Vagina (tissue), 2 donors: ENCODE measurements around the gene LITAFD. TPM values are rescaled to one million over a fixed set of nuclear protein-coding genes. Genes with fewer than 3 reads are reported as not detected.

ENCODE experiments used
- DNase-seq, 2 donors: peaks; one replicate each; pipeline ENCODE4 v3.0.0-alpha.2; 2017; ENCODE audit errors: extremely low spot score in 2 of 2
- H3K27ac ChIP-seq: fragments of 200-600 bp; sonication (generic); one replicate; pipeline ENCODE4 v1.5.1; 2019
- H3K27me3 ChIP-seq: fragments of 200-600 bp; sonication (generic); one replicate; pipeline ENCODE4 v1.5.1; 2019
- H3K36me3 ChIP-seq, 2 donors: fragments of 200-600 bp; sonication (generic); one replicate each; pipeline ENCODE4 v1.5.1; 2017 to 2019
- H3K4me1 ChIP-seq: fragments of 200-600 bp; sonication (generic); one replicate; pipeline ENCODE4 v1.5.1; 2019
- H3K4me3 ChIP-seq, 2 donors: fragments of 200-600 bp; sonication (generic); 1 replicate in 1 of 2; 2 replicates in 1 of 2; pipeline ENCODE4 v1.5.1; 2016 to 2019
- H3K9me3 ChIP-seq: fragments of 200-600 bp; sonication (generic); one replicate; pipeline ENCODE4 v1.5.1; 2019
- POLR2A ChIP-seq, 2 donors: fragments of 450-650 bp; IDR thresholded peaks; one replicate each; pipeline ENCODE4 v1.6.1; 2017; ENCODE audit warnings: antibody characterized with exemption in 2 of 2, mild to moderate bottlenecking in 2 of 2, moderate library complexity in 2 of 2
- POLR2AphosphoS5 ChIP-seq, 2 donors: sonication (generic); formaldehyde crosslinking; IDR thresholded peaks; one replicate each; pipeline ENCODE4 v1.9.0; 2017; ENCODE audit warnings: antibody characterized with exemption in 2 of 2, mild to moderate bottlenecking in 2 of 2, low read depth in 1 of 2; ENCODE audit not compliant: insufficient read depth in 1 of 2
- intact Hi-C: fragments of 100-400 bp; cut with DNase I; formaldehyde crosslinking; loops from one replicate; pipeline ENCODE4 v1.15.1; 2023
- total RNA-seq: library from RNA; depleted of rRNA; stranded (reverse); fragments of >200 nt; gene quantifications from one replicate; pipeline ENCODE4 v1.2.3, GENCODE V29; 2016
- TF ChIP-seq, protein P1 (sequence below), 3 experiments: fragments of 450-650 bp in 2 of 3; fragments of 200-600 bp in 1 of 3; sonication (generic) in 1 of 3; IDR thresholded peaks; one replicate each; pipeline ENCODE4 v1.5.1; 2017 to 2019; ENCODE audit warnings: antibody characterized with exemption in 3 of 3, mild to moderate bottlenecking in 2 of 3, moderate library complexity in 2 of 3

Gene LITAFD
- total RNA-seq, 1 donor from 2014 or later = not detected

DNA sequence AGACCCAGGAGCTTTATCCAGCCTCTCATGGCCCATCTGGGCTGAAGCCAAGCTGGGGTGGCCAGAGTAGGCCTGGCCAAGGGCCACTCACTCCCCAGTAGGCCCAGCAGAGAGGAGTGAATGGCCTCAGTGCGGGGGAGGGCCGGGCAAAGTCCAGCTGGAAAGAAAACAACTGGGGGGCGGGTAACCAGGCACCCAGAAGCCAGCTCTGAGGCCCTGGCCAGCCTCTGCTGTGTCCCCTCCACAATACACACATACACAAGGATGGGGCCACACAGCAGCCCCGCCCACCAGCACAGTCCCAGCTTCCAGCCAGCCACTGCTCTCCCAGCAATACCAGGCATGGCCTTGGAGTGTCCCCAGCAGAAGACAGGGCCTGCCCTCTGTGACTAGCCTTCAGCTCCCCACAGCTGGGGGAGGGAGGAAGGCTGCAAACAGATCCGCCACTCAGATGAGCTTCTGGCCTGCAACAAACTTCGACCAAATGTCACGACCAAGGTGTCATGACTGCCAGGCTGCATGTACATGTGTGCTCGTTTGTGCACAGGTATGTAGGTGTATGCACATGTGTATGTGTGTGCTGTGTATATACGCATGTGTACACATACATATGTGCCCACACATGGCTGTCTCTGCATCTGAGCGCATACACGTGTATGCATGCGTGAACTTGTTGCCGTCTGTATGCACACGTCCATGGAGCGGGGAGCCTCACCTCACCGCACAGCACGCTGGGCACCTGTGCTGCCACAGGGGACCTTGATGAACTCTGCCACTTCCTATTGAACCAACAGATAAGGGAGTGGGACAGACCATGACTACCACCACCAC lies 18.3 kb upstream of the LITAFD start:
- intact Hi-C loops = no loop called here
- Histone ChIP-seq H3K27me3 (no peaks in the 10 kb centered on the region), H3K4me3 (no peak overlapping the region), H3K36me3 (peaks cover 0 to 4% of the 10 kb centered on the region in 2 donors), H3K4me1 (peaks cover 90% of the 10 kb centered on the region), H3K9me3 (no peaks in the 10 kb centered on the region), H3K27ac (peak overlapping the region; percentile 86)
- no peak for DNase-seq
- no peak for TF ChIP-seq POLR2AphosphoS5 (IDR thresholded peaks at IDR 0.05; ENCODE audit: insufficient read depth in 1 of 2, low read depth in 1 of 2)
- TF ChIP-seq, protein P1, sequence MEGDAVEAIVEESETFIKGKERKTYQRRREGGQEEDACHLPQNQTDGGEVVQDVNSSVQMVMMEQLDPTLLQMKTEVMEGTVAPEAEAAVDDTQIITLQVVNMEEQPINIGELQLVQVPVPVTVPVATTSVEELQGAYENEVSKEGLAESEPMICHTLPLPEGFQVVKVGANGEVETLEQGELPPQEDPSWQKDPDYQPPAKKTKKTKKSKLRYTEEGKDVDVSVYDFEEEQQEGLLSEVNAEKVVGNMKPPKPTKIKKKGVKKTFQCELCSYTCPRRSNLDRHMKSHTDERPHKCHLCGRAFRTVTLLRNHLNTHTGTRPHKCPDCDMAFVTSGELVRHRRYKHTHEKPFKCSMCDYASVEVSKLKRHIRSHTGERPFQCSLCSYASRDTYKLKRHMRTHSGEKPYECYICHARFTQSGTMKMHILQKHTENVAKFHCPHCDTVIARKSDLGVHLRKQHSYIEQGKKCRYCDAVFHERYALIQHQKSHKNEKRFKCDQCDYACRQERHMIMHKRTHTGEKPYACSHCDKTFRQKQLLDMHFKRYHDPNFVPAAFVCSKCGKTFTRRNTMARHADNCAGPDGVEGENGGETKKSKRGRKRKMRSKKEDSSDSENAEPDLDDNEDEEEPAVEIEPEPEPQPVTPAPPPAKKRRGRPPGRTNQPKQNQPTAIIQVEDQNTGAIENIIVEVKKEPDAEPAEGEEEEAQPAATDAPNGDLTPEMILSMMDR (IDR thresholded peaks at IDR 0.05) = no peak
- no peak for TF ChIP-seq POLR2A (IDR thresholded peaks at IDR 0.05)

DNA sequence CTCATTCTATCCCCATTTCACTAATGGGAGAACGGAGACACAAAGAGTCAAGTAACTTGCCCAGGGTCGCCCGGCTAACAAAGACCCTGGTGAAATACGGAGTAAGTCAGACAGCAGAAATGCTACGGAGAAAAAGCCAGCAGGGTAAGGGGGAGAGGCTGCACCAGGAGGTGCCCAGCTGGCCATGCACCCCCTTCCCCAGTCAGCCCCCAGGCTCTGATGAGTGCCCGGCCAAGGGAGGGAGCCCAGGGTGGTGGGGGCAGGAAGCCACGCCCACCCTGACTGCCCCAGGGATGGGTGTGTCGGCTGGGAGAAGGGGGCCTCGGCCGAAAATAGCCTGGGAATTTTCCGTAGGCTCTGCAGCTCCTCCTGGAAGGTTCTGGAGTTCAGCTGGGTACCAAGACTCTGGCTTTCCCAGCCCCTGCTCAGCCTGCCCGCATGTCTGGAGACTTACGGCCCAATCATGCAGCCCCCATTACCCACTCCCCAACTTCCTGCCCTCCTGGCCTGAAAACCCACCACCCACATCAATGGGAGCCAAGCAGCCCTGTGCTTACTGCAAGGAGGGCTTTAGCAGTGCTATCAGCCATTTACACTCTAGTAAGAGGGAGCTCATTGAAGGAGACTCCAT lies 17.6 kb upstream of the LITAFD start:
- H3K4me3 ChIP-seq = no peak overlapping the region
- H3K27me3 ChIP-seq = no peaks in the 10 kb centered on the region
- TF ChIP-seq, protein P1 (IDR thresholded peaks at IDR 0.05) = no peak
- no peak for TF ChIP-seq POLR2A (IDR thresholded peaks at IDR 0.05)
- TF ChIP-seq POLR2AphosphoS5 (IDR thresholded peaks at IDR 0.05; ENCODE audit: insufficient read depth in 1 of 2, low read depth in 1 of 2) = no peak
- H3K9me3 ChIP-seq = no peaks in the 10 kb centered on the region
- peaks cover 86% of the 10 kb centered on the region for H3K4me1 ChIP-seq
- peak overlapping the region; percentile 86 for H3K27ac ChIP-seq
- intact Hi-C loops = no loop called here
- no peaks in the 10 kb centered on the region for H3K36me3 ChIP-seq
- no peak for DNase-seq

DNA sequence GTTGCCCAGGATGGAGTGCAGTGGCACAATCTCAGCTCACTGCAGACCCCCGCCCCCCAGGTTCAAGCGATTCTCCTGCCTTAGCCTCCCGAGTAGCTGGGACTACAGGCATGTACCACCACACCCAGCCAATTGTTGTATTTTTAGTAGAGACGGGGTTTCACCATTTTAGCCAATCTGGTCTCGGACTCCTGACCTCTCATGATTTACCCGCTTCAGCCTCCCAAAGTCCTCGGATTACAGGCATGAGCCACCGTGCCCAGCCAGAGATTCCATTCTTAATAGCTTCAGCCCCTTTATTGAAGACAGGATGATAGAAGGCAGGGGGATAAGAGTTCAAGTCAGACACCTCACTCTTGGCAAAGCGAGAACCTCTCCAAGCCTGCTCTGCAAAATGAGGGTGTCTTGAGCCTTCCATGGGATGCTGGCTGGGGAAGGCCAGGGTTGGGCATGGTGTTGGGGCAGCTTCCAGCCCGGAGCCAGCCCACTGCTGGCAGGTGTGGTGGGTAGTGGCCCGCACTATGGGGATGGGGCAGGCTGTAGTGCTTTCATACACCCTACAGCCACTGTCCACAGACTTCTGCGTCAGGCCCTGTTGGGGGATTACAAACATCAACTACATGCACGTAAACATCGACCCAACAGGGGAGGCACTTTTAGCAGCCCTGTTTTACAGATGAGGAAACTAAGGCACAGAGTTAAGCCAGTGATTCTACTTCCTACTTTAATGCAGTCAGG lies 16.8 kb upstream of the LITAFD start:
- intact Hi-C loops = no loop called here
- no peak for TF ChIP-seq POLR2AphosphoS5 (IDR thresholded peaks at IDR 0.05; ENCODE audit: insufficient read depth in 1 of 2, low read depth in 1 of 2)
- TF ChIP-seq POLR2A (IDR thresholded peaks at IDR 0.05) = no peak
- TF ChIP-seq, protein P1 (IDR thresholded peaks at IDR 0.05) = no peak
- peaks cover 82% of the 10 kb centered on the region for H3K4me1 ChIP-seq
- no peaks in the 10 kb centered on the region for H3K27me3 ChIP-seq
- no peaks in the 10 kb centered on the region for H3K9me3 ChIP-seq
- DNase-seq = no peak
- no peaks in the 10 kb centered on the region for H3K36me3 ChIP-seq
- no peak overlapping the region for H3K4me3 ChIP-seq
- H3K27ac ChIP-seq = peak overlapping the region; percentile 86

DNA sequence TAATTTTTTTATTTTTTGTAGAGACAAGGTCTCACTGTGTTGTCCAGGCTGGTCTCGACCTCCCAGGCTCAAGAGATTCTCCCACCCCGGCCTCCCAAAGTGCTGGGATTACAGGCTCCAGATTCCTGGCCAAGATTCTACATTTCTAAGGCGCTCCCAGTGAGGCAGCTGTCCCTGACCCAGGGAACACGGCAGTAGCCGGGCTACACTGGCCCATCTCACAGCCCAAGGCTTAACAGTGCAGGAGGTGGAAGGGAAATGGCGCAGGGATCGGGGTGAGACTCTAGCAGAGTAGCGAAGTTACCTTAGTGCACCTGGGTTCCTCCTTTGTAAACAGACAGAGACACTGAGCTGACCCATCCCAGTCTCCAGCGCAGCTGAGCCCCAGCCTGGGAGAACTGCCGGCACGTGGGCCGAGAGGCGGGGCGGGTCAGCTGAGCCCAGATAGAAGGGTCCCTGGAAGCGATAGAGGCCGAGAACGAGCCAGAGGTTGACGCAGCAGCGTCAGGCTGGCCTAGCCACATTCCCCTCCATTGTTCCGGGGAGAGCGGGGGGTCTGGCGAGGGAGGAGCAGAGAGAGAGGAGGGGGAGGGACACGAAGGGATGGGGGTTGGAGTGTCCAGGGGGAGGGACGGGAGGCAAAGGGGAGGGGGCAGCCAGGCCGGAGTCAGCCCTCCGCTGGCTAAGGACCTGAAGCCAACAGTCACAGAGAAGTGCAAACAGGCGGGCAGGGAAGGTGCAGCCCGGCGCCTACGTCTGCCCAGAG lies 15.8 kb upstream of the LITAFD start:
- H3K27ac ChIP-seq = peak overlapping the region; percentile 86
- H3K36me3 ChIP-seq = no peaks in the 10 kb centered on the region
- no peak for DNase-seq
- peaks cover 74% of the 10 kb centered on the region for H3K4me1 ChIP-seq
- intact Hi-C loops = no loop called here
- peak overlapping the region; percentile 63 to 64 for H3K4me3 ChIP-seq
- no peaks in the 10 kb centered on the region for H3K9me3 ChIP-seq
- no peaks in the 10 kb centered on the region for H3K27me3 ChIP-seq
- TF ChIP-seq POLR2AphosphoS5 (IDR thresholded peaks at IDR 0.05; ENCODE audit: insufficient read depth in 1 of 2, low read depth in 1 of 2) = peak in 1 of 2 donors; percentile 68
- TF ChIP-seq, protein P1 (IDR thresholded peaks at IDR 0.05) = no peak
